T-helper 1 cell treated with Interleukin-12 subunit alpha and Interleukin-12 subunit beta and Interleukin-4 antibody, amounts not matched to agents 30 μg/mL and 1 μg/mL, for 36 hours (primary cell): ENCODE results near the gene MOB3B.
"Not testable (repeated sequence)": the region's sequence is repeated elsewhere in the genome, so short reads cannot be mapped to it uniquely, and the experiment has no call there.

Experiments used
- H3K27ac Mint-ChIP-seq: one replicate; pipeline ENCODE4 v1.8.0; 2021; ENCODE audit warnings: mild to moderate bottlenecking, mixed read lengths
- H3K27me3 Mint-ChIP-seq: one replicate; pipeline ENCODE4 v1.8.0; 2021; ENCODE audit warnings: low read depth, mixed read lengths
- H3K36me3 Mint-ChIP-seq: one replicate; pipeline ENCODE4 v1.8.0; 2021; ENCODE audit warnings: low read depth, mixed read lengths
- H3K4me1 Mint-ChIP-seq: one replicate; pipeline ENCODE4 v1.8.0; 2021; ENCODE audit warnings: low read depth, mixed read lengths
- H3K4me3 Mint-ChIP-seq: one replicate; pipeline ENCODE4 v1.8.0; 2021; ENCODE audit warnings: mild to moderate bottlenecking, moderate library complexity, mixed read lengths
- H3K9me3 Mint-ChIP-seq: one replicate; pipeline ENCODE4 v1.8.0; 2021; ENCODE audit warnings: mixed read lengths

The MOB3B gene

DNA sequence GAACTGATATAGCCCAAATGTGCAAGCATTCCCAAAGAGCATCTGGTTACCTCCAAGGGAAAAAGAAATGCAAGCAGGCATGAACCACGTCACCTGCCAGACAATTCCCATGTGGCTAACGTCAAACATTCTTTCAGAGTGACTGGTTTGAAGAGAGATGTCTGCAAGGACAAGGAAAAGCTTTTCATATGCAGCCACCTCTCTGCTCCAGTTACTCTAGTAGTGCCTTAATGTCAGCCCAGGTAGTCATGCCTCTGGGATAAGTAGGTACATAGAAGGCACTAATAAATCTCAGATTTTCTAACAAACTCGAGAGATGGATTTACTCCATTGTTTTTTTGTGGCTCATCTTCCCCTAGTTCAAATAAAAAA, 102.4 kb downstream of the MOB3B start:
- no peak overlapping the region for H3K27ac Mint-ChIP-seq
- H3K9me3 Mint-ChIP-seq: no peaks in the 10 kb centered on the region
- H3K4me1 Mint-ChIP-seq: peaks cover 6% of the 10 kb centered on the region
- H3K27me3 Mint-ChIP-seq: peaks cover under 1% of the 10 kb centered on the region
- no peaks in the 10 kb centered on the region for H3K36me3 Mint-ChIP-seq
- H3K4me3 Mint-ChIP-seq: no peak overlapping the region

DNA sequence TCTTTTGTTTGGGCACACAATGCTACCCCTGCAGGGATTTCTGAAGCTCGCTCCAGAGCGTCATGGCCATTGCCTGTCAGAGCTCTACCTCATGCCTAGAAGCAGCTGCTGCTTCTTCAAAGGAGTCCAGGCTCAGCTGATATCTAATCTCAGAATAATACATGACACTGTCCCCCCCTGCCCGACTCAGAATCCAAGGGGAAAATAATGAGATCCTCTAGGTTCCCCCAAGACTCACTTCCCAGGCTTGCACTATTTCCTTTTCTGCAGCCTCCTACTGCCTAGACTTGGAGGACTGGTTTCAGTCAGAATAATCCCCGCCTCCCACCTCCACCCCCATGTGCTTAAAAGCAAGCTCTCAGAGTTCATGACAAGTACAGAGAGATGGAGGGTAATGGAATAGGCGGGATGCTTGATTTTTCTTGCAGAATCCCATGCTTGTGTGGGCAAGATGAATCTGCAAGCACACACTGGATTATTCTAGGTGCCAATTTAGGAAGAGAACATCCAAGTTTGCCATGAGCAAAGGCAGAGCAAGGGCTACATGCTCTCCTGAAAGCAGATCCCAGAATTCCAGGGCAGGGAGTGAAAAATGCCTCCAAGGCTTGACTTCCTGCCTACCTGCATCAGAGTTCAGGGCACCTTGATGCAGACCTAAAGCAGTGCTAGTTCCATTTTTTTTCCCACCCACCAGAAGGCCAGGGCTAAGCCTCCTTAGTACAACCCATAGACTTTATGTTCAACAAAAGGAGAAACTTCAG, 102.9 kb downstream of the MOB3B start:
- Mint-ChIP-seq H3K27ac (no peak overlapping the region), H3K36me3 (no peaks in the 10 kb centered on the region), H3K27me3 (no peaks in the 10 kb centered on the region), H3K9me3 (no peaks in the 10 kb centered on the region), H3K4me3 (no peak overlapping the region), H3K4me1 (peaks cover 6% of the 10 kb centered on the region)

DNA sequence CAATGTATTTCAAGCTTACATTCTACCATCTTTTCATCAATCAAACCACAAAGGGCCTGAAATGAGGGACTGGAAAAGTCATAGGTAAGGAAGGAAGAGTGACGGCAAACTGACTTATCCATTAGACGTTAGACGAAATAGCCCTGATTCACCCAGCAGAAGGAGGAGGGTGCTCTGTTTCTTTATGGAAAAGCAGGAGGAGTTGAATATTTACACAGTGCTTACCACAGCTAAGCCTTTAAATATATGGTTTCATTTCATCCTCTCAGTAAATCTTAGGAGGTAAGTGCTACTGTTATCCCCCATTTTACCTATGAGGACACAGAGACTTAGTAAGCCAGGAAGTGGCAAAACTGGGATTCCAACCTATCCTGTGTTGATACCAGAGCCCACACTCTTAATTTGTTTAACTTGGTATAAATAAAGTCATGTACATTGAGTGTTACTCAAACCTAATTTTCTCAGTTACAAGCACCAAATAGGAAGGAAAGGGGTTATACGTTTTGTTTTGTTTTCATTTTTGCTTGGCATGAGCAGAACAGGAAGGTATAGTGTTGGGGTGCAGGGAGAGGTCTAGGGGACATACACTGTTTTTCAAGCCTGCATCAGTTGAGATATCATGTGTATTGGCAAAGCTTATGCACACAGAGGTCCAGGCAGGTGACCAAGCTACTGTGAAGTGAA, 103.6 kb downstream of the MOB3B start:
- Mint-ChIP-seq H3K4me3 (no peak overlapping the region), H3K4me1 (peaks cover 6% of the 10 kb centered on the region), H3K27ac (no peak overlapping the region), H3K27me3 (no peaks in the 10 kb centered on the region), H3K9me3 (no peaks in the 10 kb centered on the region), H3K36me3 (no peaks in the 10 kb centered on the region)

DNA sequence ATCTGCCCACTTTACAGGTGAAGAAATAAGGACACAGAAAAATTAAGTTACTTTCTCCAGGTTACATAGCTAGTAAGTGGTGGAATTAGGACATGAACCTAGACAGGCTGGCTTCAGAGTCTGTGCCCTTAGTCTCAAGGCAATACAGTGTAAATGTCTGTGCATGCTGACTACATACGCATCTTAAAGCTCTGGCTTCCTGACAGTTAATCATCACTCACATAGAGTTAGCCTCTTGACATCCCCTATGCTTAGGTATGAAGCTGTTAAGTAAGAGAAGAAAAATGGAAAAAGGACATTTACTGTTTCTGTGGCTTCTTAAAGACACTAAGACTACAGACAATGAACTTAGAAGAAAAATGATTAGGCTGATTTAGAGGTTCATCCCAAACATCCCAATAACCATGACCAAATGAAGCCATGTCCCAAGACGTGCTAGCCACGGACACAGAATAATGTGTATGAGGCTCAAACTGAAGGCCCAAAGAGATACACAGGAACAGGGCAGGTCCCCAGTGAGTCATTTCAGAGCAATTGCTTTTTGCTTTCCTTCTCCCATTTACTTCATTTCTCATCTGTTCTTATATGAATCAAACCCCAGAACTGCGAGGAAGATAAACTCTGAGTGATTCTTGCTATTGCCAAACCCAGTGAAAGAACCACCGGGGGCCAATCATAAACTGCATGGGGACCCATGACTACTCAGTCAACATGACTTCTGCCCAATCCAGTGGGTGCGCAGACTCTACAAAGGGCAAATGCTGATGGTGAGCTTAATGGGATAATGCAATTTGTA, 105.5 kb downstream of the MOB3B start:
- Mint-ChIP-seq H3K4me3 (no peak overlapping the region), H3K27me3 (no peaks in the 10 kb centered on the region), H3K4me1 (peaks cover 6% of the 10 kb centered on the region), H3K9me3 (no peaks in the 10 kb centered on the region), H3K27ac (no peak overlapping the region), H3K36me3 (no peaks in the 10 kb centered on the region)

DNA sequence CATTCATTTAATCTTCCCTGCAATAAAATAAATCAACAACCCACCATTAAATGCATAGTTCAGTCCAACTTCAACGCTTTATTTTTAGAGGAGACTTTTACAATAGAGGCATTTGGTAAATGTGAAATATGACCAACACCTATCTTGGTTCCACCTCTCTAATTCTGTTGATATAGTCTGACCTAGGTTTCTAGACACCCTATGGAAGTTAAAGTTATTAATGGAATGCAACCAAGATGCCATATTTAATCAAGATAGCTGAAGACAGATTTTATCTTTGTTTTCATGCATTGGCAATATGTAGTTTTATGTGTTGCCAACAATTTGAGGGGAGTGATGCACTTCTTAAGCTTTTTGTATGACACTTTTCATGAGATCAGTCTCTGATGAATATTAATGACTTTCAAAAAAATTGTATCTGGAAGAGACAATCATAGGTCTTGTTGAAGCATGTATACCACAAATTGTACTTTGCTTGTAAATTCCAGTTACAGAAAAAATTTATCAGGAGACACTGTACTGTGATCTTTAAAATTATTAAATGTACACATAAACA, 107.3 kb downstream of the MOB3B start:
- Mint-ChIP-seq H3K36me3 (no peaks in the 10 kb centered on the region), H3K9me3 (no peaks in the 10 kb centered on the region), H3K27ac (no peak overlapping the region), H3K4me3 (no peak overlapping the region), H3K27me3 (no peaks in the 10 kb centered on the region), H3K4me1 (peaks cover 6% of the 10 kb centered on the region)

DNA sequence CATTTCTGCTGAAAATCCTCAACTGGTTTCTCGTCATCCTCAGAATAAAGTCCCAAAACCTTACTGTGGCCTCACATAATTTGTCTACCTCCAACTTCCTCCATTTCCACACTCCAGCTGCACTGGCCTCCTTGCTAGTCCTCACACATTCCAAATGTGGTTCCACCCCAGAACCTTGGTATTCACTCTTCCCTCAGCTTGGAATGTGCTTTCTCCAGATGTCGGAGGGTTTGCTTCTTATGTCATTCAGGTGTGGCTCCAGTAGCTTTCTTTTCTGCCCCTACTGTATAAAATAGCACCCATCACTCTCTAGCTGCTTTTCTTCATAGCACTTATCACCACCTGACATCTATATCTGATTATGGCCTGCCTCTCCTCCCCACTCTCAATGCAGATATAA, 108.0 kb downstream of the MOB3B start:
- H3K36me3 Mint-ChIP-seq: no peaks in the 10 kb centered on the region
- no peaks in the 10 kb centered on the region for H3K27me3 Mint-ChIP-seq
- H3K4me3 Mint-ChIP-seq: no peak overlapping the region
- H3K27ac Mint-ChIP-seq: no peak overlapping the region
- no peaks in the 10 kb centered on the region for H3K9me3 Mint-ChIP-seq
- H3K4me1 Mint-ChIP-seq: peaks cover 6% of the 10 kb centered on the region

DNA sequence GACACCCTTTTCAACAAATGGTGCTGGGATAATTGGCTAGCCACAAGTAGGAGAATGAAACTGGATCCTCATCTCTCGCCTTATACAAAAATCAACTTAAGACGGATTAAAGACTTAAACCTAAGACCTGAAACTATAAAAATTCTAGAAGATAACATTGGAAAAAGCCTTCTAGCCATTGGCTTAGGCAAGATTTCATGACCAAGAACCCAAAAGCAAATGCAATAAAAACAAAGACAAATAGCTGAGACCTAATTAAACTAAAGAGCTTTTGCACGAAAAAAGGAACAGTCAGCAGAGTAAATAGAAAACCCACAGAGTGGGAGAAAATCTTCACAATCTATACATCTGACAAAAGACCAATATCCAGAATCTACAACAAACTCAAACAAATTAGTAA, 110.1 kb downstream of the MOB3B start:
- H3K9me3 Mint-ChIP-seq, H3K4me3 Mint-ChIP-seq, H3K4me1 Mint-ChIP-seq, H3K27ac Mint-ChIP-seq, H3K27me3 Mint-ChIP-seq, H3K36me3 Mint-ChIP-seq: not testable (repeated sequence)

DNA sequence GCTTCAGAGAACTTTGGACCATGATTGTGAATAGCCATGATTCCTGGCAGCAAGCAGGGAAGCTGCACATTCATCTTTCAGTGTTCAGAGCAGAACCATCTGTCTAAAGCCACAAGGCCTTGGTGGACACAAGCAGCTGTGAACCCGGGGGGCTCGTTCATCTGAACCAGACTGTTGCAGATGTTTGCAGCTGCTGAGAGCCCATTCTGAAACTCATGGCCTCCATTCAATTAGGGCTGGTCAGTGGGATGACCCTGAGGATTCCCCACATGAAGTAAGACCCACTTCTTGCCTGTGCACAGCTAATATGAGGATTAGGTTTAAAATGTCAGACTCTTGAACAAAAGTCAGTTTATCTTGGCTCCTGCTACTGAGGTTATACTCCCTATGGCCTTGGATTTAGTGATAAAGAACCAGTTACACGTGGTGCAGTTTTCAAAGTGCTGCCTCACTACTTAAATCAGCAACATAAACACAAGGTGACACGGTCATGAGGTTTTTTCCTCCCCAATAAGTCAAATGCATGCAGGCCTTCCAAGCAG, 115.3 kb downstream of the MOB3B start:
- no peak overlapping the region for H3K27ac Mint-ChIP-seq
- no peaks in the 10 kb centered on the region for H3K27me3 Mint-ChIP-seq
- H3K36me3 Mint-ChIP-seq: no peaks in the 10 kb centered on the region
- H3K9me3 Mint-ChIP-seq: no peaks in the 10 kb centered on the region
- H3K4me1 Mint-ChIP-seq: peaks cover 2% of the 10 kb centered on the region
- no peak overlapping the region for H3K4me3 Mint-ChIP-seq

DNA sequence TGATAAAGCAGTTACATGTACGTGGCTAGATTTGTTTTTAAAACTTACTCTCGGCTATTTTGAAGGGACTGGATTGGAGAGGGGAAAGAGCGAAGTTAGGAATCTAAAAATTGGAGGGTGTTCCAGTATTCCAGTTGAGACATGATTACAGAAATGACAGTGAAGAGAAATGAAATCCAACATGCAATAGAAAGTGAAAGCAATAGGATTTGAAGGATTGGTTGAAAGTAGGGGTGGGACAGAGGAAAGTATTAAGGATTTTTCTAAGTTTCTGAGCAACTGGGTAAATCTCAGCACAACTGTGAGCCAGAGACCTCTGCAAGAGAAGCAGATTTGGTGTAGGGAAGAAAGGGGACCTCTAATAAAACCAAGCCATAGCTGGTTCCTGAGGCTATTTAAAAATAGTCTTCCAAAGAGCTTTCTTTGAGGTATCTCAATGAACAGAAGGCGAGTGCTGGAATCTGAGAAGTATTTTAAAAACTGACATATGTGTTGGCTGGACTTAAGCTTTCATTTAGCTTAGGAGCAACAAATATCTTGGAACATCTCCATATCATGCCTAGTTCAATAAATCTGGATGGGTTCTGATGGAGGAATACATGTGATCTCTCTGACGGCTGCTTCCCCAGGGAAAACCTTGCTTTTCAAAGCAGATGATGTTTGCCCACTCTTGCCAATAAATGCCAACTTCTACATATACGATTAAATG, 115.9 kb downstream of the MOB3B start:
- Mint-ChIP-seq H3K9me3 (no peaks in the 10 kb centered on the region), H3K4me1 (peaks cover 2% of the 10 kb centered on the region), H3K27ac (no peak overlapping the region), H3K4me3 (no peak overlapping the region), H3K27me3 (no peaks in the 10 kb centered on the region), H3K36me3 (no peaks in the 10 kb centered on the region)

DNA sequence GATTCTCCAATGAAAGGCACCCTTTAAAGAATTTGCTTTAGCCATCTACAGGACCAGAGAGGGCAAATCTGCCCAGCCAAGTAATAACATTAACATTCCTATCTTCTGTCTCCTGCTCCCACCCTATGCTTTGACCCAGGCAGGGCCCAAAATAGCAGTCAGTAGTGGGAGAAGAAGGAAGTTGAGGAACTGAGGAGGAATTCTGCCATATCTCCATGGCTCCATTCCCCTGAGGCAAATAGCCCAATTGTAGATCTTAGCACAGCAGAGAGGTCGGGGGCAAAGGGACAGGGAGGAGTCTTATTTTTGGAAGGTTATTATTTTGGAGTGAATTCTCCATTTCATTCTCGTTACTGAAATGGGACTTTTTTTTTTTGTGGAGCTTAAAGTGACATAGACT, 116.7 kb downstream of the MOB3B start:
- Mint-ChIP-seq H3K4me3 (no peak overlapping the region), H3K9me3 (no peaks in the 10 kb centered on the region), H3K36me3 (no peaks in the 10 kb centered on the region), H3K27ac (no peak overlapping the region), H3K27me3 (no peaks in the 10 kb centered on the region), H3K4me1 (peaks cover 2% of the 10 kb centered on the region)

DNA sequence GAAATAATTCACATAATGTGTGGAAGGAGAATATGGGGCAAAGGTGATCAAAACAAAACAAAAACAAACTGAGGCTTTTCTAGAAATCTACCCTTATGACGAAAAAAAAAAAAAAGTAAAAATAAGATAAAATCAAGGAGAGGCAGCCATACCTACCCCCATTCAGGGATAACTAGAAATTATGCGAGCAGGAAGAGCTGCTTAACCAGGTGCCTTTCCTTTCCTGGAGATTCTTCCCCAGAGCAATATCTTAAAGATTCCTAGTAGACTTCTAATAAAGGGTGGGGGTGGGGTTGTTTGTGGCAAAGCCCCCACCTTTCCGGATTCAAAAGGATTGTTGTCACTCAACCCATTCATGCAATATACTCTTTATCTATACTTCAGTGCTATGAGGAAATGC, 117.5 kb downstream of the MOB3B start:
- no peaks in the 10 kb centered on the region for H3K27me3 Mint-ChIP-seq
- H3K9me3 Mint-ChIP-seq: no peaks in the 10 kb centered on the region
- H3K27ac Mint-ChIP-seq: no peak overlapping the region
- peaks cover 2% of the 10 kb centered on the region for H3K4me1 Mint-ChIP-seq
- no peak overlapping the region for H3K4me3 Mint-ChIP-seq
- no peaks in the 10 kb centered on the region for H3K36me3 Mint-ChIP-seq

DNA sequence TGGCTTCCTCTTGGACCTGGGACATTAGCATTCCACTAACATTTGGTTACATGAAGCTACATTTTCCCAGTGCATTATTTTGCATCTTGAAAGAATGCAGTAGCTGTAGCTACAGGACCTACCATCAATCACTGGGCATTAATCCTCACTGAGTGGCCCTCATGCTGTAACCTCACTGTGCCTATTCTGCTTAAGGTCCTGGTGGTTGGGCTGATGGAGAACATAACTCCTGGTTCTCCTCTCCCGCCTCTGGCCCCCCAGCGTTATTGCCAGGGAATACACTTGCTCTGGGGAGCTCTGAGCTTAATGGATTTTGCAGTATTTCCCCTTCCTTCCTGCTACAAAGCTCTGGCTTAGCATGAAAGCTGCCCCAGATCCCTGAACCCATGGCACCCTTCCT, 121.1 kb downstream of the MOB3B start:
- H3K36me3 Mint-ChIP-seq: no peaks in the 10 kb centered on the region
- peaks cover 2% of the 10 kb centered on the region for H3K4me1 Mint-ChIP-seq
- no peaks in the 10 kb centered on the region for H3K9me3 Mint-ChIP-seq
- H3K4me3 Mint-ChIP-seq: no peak overlapping the region
- no peaks in the 10 kb centered on the region for H3K27me3 Mint-ChIP-seq
- no peak overlapping the region for H3K27ac Mint-ChIP-seq

DNA sequence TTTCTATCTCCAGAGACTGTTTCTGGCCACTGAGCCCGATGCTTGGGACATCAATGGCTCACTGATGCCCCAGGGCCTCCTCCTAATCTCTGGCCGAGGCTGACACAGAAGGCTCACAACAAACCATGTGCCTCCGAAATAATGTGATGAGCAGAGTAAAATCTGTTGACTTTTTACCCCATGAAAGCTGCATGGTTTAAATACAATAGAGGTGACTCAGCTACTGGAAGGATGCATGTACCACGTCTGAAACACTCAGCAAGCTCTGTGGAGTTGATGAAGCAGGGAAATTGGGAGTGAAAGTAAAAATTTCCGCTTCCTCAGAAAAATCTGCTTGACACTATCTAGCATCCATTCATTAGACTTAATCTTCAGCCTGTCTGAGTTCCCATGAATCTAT, 121.6 kb downstream of the MOB3B start:
- H3K36me3 Mint-ChIP-seq: no peaks in the 10 kb centered on the region

DNA sequence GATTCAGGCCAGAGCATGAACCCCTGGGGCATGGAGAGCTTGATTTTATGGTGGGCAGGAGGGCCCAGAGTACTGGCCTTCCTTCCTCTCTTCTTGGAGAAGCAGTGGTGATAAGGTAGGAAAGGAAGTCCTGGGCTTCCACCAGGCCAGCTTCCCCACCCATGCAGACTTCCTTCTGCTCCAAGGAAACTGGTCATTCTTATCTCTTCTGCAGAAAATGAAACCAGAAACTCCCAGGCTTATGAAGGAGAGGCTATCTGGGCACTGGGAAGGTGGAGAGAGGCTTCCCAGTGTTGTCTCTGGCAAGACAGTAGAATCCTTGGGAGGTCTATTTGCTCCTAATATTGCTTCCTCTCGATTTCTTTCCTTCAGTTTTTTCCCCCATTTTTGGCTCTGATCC, 122.1 kb downstream of the MOB3B start:
- Mint-ChIP-seq H3K4me3 (no peak overlapping the region), H3K27ac (no peak overlapping the region), H3K27me3 (peaks cover 4% of the 10 kb centered on the region), H3K9me3 (no peaks in the 10 kb centered on the region), H3K4me1 (no peaks in the 10 kb centered on the region), H3K36me3 (no peaks in the 10 kb centered on the region)

More for the DNA sequence above, 121.6 kb downstream of the MOB3B start:
- H3K4me3 Mint-ChIP-seq: no peak overlapping the region
- H3K27ac Mint-ChIP-seq: no peak overlapping the region
- peaks cover 2% of the 10 kb centered on the region for H3K27me3 Mint-ChIP-seq
- H3K4me1 Mint-ChIP-seq: no peaks in the 10 kb centered on the region
- no peaks in the 10 kb centered on the region for H3K9me3 Mint-ChIP-seq
